ENCODE measurements around the gene RASSF10.
"Not testable (repeated sequence)": the region's sequence is repeated elsewhere in the genome, so short reads cannot be mapped to it uniquely, and the experiment has no call there.

RASSF10 gene

DNA sequence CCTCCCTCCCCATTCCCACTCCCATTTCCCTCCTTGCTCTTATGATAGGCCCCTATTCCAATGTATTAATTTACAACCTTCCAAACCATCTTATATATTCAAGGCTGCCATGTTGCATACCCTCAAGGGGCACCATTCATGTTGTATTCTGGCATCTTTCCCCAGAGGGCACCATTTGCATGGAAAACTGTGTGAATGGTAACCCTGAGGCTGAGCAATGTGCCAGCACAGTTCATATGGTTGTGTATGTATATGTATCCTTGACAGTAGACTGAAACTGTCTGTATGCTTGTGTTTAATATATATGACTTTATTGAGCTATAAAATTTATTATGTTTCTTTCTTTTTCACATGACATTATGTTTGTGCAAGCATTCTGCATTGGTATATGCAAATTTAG, 7.3 kb downstream of the RASSF10 start:
- FAIRE-seq: peak; percentile 28

DNA sequence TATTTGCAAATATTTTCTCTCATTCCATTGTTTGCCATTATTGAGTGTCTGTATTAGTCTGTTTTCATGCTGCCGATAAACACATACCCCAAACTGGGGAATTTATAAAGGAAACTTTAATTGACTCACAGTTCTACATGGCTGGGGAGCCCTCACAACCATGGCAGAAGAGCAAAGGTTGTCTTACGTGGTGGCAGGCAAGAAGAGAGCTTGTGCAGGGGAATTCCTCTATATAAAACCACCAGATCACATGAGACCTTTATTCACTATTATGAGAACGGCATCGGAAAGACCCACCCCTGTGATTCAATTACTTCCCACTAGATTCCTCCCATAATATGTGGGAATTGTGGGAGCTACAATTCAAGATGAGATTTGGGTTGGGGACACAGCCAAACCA, 10.2 kb downstream of the RASSF10 start:
- no peak for DNase-seq (ENCODE audit: insufficient read length, low spot score)
- no peak for FAIRE-seq

More for the DNA sequence above, 7.3 kb downstream of the RASSF10 start:
- DNase-seq (ENCODE audit: insufficient read length, low spot score): no peak

DNA sequence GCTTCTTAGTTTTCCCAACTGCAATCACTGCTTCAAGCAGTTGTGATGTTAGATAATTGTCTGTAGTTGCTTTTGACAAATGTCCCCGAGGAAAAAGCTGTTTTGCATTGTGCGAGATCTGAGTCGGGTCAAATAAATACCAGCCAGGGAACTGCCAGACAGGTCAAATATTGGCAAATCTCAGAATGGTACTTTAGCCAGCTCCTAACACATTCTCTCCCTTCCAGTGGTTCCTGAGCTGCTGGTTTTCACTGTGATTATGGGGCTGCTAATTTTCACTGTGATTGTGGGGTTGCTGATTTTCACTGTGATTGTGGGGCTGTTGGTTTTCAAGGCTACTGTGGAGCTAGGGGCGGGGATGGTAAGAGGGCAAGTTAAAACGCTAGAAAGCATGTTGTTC, 14.3 kb downstream of the RASSF10 start:
- DNase-seq (ENCODE audit: insufficient read length, low spot score) (no peak), FAIRE-seq (no peak)

DNA sequence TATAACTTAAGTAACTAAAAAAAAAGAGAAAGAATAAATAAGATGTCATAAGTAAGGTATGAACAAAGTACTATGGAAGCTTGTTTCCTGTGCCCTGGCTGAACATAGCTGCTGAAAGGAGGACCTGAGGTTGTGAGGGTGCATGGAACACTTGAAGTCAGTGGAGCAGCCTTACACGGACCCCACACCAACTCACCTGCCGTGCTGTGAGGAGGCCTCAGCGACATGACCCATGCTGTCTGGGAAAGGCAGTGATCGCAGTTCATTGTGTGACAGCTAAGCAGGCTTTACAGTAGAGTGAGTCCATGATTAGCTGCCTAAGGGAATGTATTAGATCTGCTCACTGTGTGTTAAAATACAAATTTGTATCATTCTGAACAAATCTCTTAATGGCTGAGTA, 17.6 kb downstream of the RASSF10 start:
- DNase-seq (ENCODE audit: insufficient read length, low spot score) (no peak), FAIRE-seq (no peak)

DNA sequence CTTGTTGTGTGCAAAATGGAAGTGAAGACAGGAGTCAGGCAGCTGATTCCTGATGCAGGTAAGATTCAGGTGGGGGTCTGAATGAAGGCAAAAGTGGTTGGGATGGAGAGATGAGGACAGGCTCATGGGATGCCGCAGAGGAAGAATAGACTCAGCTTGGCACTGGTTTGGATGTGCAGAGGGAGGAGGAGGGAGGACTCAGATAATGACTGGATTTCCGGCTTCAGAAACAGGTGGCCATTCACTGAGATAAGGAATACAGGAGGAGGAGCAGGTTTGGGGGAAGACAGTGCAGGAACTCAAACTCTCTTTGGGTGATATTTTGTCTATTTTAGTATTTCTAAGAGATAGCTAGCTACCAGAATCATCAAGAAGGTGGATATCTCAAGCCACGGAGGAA, 19.2 kb downstream of the RASSF10 start:
- no peak for DNase-seq (ENCODE audit: insufficient read length, low spot score)
- no peak for FAIRE-seq

DNA sequence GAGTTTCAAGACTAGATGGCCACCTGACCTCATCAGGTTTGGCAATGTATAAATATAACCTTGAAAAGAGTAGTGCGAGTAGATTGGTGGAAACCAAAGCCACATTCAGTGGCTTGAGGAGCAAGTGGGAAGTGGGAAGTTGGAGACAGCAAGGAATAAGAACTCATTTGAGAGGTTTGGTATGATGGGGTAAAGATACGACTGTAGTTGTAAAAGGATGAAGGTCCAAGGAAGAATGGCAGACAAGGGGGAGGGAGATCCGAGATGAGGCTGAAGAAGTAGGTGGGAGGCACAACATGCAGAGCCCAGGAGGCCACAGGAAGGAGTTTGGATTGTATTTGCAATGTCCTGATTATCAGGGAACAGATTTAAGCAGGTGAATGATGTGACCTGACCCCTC, 20.8 kb downstream of the RASSF10 start:
- no peak for DNase-seq (ENCODE audit: insufficient read length, low spot score)

DNA sequence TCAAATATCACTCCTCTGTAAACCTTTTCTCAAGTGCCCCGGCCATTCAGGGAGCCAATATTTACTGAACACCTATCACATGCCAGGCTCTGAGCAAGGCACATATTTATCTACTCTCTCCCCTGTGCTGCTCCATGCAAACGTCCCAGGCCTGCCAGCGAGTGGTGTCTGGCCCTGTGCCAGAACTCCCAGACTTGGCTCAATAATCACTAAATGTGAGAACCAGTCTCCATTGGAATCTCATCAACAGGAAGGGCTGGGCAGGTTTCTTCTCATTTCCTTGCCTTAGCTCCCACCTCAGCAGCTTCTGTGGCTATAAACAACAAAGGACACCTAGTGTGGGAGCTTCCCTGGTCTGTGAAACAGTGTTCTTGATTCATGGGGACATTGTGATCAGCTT, 21.7 kb downstream of the RASSF10 start:
- DNase-seq (ENCODE audit: insufficient read length, low spot score) (no peak), FAIRE-seq (no peak)

More for the DNA sequence above, 20.8 kb downstream of the RASSF10 start:
- no peak for FAIRE-seq

DNA sequence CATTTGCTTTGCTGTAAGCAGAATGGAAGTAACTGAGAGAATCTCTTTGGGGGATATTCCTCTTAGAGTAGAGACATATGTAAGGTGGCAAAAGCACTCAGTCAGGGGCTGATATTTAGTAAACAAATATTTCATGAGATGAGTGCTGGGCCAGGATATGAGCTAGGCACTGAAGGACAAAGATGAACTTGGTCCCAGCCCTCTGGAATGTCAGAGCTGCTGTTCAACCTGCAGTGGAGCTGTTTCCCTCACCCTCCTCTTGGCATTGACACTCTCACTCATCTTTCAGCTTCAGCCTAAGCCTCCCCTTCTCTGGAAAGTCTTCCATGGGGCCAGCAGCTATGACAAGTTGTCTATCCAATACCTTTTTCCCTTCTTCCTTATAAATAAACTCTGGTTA, 22.2 kb downstream of the RASSF10 start:
- no peak for FAIRE-seq

DNA sequence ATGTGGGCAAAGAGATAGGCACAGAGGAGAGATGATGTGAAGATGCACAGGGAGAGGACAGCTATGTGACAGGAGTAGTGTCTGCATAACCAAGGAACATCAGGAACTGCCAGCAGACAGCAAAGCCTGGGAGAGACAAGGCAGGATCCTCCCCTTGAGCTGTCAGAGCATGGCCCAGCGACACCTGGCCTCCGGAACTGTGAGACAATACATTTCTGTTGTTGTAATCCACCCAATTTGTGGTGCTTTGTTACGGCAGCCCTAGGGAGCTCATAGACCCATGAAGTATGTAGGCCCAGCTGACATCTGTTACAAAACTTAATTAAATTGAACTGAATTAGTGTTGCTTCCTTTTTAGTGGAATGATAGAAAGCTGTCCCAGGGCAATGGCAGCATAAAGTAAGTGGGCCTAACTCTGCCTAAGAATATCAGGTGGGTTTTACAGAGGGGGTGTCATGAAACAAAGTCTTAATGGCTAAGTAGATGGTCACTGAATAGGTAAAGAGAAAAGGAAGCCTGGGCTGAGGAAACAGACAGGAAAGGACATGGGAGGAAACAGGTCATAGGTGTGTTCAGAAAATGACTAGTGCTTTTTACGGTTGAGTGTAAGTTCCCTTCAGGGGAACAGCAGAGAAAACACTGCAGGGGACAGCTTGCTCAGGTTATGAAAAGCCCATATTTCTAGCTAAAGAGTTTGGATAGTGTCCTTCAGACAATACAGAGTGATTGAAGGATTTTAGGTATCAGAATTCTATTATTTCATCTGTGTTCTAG, 24.8 kb downstream of the RASSF10 start:
- DNase-seq (ENCODE audit: insufficient read length, low spot score): no peak
- peak; percentile 9 for FAIRE-seq

More for the DNA sequence above, 22.2 kb downstream of the RASSF10 start:
- DNase-seq (ENCODE audit: insufficient read length, low spot score): no peak

DNA sequence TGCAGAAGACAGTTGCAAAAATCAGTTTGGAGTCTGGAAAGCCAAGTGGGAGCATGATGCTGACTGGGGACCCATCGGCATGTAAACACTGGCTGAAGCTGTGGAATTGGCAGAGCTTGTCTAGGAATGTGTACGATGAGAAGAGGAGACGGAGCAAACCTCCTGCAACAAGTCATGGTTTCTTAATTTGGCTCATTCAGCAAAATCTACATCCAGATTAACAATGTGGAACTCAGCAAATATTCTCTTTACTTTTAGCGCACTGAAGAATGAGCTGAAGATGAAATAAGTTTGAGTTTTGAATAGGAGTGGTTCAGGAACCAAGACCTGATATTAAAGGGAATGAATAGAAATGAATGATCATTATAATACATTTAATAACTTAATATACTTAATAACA, 26.6 kb downstream of the RASSF10 start:
- FAIRE-seq: no peak

DNA sequence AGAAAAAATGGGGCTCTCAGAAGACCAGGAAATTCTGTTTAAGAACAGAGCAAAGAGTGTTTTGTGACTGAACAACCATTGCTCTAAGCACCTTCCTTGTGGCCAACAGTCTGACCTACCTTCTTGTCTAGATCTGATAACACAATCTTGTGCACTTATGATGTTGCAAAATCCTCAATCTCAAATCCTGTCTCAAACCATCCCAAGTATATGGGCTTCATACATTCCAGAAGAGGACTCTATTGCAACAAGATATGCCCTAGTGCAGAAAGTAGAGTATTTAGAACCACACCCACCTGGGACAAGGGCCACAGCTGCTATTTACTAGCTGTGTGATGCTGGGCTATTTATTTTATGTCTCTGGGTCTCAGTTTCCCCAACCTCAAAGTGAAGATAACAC, 27.1 kb downstream of the RASSF10 start:
- no peak for FAIRE-seq
- DNase-seq (ENCODE audit: insufficient read length, low spot score): no peak

More for the DNA sequence above, 26.6 kb downstream of the RASSF10 start:
- DNase-seq (ENCODE audit: insufficient read length, low spot score): no peak

DNA sequence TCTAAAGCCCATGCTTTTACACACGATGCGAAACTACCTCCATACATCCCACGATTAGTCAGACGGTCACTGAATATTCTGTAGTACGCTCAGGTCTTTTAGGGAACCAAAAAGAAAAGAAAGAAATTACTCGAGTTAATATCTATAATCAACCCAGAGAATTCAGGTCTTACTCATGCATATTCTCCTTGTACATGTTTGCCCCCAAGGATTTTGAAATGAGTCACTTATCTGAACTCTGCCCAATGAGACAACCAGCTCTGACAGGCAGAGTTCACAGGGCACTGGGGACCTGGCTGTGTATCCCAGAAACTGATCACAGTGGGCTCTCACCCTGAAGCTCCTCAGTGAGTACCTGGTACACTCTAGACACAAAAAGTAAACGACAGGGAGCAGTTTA, 29.2 kb downstream of the RASSF10 start:
- no peak for DNase-seq (ENCODE audit: insufficient read length, low spot score)
- FAIRE-seq: no peak

DNA sequence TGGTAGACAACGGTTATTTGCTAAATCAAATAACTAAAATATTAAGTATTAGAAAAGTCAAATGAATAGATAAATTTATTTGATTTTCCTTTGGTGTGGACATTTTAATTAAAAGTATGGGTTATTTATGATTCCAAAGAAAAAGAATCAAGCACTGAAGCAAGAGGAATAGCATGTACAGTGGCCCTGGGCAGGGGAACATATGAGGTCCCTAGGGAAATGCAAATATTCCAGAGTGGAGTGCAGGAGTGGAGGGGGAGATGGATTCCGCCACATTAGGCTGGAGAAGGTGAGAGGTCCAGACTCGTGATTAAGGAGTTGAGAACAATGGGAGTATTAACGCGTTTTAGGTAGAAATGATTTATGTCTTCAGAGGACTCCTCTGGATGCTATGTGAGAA, 30.0 kb downstream of the RASSF10 start:
- FAIRE-seq (no peak), DNase-seq (ENCODE audit: insufficient read length, low spot score) (no peak)

DNA sequence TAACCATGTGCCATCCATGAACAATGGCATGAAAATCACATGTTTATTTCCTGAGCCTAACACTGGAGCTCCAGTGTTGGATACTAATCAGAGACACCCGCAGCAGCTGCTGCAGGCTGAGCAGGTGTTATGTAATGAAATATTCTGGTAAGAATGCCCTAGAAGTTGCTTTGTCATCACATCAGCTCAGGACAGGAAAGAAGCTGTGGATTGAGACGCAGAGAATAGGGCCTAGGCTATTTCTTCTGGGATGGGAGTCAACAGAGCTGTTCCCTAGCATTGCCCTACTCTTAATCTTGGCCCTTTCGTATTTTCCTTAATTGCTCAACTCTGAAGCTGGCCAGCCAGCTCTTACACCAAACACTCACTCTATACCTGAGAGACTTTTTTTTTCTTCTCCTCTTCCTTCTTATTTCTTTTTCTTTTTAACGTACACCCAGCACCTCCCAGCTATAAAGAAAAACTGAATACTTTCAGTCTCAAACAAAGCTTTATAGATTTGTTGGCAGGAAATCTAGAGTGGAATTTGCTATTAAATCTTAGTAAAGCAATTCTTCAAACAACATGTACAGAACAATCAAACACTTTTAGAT, 31.9 kb downstream of the RASSF10 start:
- DNase-seq (ENCODE audit: insufficient read length, low spot score) (no peak), FAIRE-seq (no peak)

DNA sequence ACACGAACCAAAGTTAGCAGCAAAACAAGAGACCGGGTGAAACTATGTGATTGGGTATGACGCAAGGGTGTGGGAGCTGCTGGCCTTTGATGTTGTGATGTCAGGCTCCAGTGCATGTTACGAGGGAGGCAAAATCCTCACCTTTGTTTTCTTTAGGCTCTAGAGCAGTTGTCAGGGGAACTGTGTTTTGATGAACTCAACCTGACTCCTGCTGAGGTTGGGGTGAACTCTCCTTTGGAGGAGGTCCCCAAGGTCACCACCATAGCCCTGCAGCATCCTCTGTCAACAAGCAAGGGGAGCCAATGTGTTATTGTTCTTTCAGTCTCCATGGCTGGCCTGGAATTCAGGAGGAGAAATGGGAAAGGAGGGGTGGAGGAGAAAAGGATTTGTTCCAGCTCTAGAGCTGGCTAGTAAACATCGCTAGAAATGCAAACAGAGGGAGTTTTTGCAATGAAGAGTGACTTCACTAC, 33.8 kb downstream of the RASSF10 start:
- no peak for FAIRE-seq
- no peak for DNase-seq (ENCODE audit: insufficient read length, low spot score)

DNA sequence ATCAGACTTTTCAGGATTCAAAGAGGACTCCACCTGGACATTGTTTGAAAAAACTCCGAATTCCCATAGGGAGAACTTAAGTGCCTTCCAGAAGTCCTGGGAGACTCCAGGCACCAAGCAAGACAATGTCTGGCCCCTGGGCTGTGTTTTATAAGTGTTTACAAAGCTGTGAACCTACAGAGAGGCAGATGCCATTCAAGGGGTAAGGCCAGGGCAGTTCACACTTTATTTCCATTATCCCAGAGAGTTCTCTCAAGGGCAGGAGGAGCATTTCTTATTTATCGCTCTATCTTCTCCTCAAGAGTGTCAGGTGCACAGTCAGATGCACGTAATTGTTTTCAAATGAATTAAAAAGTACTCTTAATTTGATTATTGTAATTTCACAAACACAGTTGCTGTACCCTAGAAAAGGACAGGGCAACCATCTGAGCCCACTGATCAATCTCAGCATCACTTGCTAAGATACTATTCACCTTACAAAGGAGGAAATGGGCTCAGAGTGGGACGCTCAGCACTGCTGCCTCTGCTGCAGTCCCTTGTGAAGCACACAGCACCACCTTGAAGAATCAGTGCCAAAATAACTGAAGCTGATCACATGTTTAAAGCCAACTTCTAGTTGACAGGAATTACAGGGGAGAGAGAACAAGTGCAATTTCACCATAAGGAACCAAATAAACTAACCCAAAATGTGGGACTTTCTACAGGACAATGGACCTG, 35.0 kb downstream of the RASSF10 start:
- FAIRE-seq (no peak), DNase-seq (ENCODE audit: insufficient read length, low spot score) (no peak)

DNA sequence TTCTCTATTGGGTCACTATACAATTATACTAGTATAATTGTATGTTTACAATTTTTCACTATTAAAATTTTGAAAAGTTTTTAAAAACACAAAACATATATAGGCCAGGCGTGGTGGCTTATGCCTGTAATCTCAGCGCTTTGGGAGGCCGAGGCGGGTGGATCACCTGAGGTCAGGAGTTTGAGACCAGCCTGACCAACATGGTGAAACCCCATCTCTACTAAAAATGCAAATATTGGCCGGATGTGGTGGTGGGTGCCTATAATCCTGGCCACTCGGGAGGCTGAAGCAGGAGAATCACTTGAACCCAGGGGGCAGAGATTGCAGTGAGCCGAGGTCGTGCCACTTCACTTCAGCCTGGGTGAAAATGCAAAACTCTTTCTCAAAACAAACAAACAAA, 36.0 kb downstream of the RASSF10 start:
- FAIRE-seq; DNase-seq (ENCODE audit: insufficient read length, low spot score): not testable (repeated sequence)

DNA sequence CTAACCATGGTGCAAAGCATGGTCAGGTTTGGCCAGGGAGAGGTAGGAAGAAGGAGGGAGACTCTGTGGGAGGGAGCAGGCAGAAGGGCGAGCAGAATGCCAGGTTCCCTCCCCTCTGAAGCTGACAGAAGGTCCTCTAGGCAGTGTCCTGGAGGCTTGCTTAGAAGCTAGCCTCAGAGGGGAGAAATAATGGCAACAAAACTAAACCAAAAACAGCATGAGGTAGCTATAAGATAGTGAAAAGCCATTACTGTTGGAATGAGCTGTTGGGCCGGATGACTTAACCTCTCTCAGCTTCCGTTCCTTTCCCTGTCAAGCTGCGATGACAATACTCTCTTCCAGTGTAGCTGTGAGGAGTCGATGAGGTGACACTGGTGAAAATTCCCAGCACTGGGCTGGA, 36.6 kb downstream of the RASSF10 start:
- DNase-seq (ENCODE audit: insufficient read length, low spot score) (no peak), FAIRE-seq (no peak)

DNA sequence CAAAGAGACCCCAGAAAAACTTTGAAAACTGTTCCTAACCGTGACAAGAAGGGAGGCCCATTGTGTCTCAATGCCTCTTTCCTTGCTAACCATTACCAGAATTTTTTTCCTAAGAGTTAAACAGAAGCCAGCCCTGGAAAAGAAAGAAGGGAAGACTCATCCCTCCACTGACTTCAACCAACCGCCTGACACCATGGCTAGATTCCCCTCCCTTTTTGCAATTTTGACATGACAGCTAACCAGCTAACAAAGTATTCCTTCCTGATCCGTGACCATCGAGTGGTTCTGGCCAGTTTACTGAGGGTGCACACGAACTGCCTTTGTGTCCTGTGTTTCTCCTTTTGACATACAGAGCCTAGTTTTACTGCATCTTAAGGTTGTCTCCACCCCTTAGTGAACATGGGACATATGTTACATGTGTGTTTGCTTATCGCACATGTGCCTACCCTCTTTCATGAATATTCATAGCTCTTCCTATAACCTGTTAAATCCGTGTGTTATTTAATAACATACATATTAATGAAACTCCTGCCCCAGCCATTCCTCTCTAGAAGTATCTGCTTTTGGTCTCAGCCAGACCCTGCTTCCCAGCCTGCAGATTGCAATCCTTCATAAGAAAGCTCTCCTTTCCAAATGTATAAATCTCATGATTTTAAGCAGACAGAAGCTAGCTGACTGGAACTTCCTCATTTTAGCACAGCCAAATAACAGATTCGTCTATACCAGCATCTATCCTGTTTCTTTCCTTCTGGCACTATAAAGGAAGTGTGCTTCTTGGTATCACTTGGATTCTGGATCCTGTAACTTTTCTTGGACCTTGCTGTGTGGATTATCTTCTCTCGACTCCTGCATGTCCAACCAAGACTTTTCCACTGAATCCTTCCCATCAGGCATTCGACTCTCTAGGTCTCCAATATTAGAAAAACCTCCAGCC, 37.8 kb downstream of the RASSF10 start:
- DNase-seq (ENCODE audit: insufficient read length, low spot score): no peak
- FAIRE-seq: no peak

DNA sequence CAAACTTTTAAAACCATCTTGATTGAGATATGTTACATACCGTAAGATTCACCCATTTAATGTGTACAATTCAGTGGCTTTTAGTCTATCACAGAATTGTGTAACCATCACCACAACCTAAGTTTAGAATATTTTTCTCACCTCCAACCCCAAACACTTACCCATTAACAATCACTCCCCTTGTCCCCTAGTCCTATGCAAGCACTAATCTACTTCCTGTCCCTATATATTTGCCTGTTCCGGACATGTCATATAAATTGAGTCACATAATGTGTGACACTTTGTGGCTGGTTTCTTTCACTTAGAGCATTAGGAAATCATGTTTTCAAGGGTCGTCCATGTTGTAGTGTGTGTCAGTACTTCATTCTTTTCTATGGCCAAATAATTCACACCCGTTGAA, 38.8 kb downstream of the RASSF10 start:
- DNase-seq (ENCODE audit: insufficient read length, low spot score): no peak
- no peak for FAIRE-seq

DNA sequence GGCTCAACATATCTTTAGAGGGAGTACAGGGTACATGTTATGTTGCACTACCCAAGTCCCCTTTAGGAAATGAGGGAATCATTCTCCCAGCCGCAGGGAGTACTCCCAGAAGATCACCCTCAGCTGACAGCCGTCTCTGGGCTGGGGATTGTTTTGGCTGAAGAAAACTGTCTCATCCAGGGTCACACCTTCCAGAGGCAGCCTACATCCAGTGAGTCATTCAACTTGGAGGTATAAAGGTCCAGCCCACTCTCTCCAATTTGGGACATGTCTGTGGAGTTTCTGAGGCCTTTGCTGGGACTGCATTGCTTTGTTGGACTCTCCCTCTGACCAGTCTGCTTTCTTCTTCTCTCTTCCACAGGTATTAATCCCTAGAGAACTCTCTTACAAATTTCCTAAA, 42.1 kb downstream of the RASSF10 start:
- DNase-seq (ENCODE audit: insufficient read length, low spot score) (no peak), FAIRE-seq (no peak)

All from HTR-8/SVneo (cell line).